Astrocyte of the spinal cord (primary cell): ENCODE measurements around the gene PCNX3.

Experiments
- DNase-seq: peaks from one replicate; pipeline ENCODE4 v3.0.0; 2011; ENCODE audit warnings: low read depth, low spot score
- H3K4me3 ChIP-seq: 2 replicates; pipeline ENCODE4 v1.5.1; 2011; ENCODE audit warnings: low read depth, mild to moderate bottlenecking, low read length, moderate library complexity
- in situ Hi-C: cut with HindIII; loops from 2 replicates; pipeline ENCODE4 v1.10.0; 2017; ENCODE audit warnings: low sequenced_read_pairs
- TF ChIP-seq, protein P1 (sequence below): IDR thresholded peaks from 2 replicates; pipeline ENCODE4 v1.5.1; 2012; ENCODE audit warnings: low read depth, mild to moderate bottlenecking, low read length, inconsistent platforms

Gene PCNX3

DNA sequence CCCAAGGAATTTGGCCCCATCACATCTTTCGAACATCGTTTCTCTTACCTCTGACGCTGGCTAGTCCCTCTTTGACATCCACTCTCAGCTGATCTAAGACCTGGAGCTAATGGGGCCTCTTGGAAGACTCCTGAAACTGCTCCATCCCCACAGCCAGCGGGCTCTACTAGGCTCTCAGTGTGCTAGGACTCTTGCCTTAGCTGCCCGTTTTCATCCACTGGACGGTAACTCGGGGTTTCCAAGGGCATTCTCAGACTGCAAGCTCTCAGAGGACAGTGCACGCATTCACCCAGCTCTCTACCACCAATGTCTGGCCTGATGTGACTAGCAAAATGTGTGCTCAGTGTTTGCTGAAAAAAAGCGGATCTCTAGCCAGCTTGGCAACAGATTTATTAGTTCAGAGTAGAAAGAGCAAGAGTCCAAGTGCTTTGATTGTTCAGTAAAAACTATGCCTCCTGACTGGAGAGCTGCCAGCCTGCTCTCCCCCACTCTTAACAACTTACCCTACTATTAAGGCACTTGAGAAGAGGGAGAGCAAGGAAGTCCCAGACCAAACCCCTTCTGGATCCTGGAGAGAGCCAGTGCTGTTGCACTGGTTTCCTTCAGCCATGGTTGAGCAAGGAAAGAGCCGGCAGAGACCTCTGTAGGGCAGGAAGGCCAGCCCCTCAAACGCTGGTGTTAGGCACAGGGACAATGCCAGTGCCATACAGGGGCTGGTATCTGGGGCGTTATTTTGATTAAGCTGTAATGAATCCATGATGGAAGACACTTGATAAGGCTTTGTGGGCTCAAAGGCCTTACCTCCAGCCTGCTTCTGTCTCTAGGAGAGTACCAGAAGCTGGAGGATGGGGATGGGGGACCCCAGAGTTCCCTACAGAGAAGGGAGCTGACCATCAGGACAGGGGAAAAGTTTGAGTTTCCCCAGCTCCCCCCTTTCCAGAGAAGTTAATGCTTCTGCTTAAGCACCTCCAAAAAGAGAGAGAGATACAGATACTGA is 38.0 kb downstream of the PCNX3 start:
- in situ Hi-C loops: no loop called here
- DNase-seq: no peak
- TF ChIP-seq, protein P1, sequence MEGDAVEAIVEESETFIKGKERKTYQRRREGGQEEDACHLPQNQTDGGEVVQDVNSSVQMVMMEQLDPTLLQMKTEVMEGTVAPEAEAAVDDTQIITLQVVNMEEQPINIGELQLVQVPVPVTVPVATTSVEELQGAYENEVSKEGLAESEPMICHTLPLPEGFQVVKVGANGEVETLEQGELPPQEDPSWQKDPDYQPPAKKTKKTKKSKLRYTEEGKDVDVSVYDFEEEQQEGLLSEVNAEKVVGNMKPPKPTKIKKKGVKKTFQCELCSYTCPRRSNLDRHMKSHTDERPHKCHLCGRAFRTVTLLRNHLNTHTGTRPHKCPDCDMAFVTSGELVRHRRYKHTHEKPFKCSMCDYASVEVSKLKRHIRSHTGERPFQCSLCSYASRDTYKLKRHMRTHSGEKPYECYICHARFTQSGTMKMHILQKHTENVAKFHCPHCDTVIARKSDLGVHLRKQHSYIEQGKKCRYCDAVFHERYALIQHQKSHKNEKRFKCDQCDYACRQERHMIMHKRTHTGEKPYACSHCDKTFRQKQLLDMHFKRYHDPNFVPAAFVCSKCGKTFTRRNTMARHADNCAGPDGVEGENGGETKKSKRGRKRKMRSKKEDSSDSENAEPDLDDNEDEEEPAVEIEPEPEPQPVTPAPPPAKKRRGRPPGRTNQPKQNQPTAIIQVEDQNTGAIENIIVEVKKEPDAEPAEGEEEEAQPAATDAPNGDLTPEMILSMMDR: no peak

DNA sequence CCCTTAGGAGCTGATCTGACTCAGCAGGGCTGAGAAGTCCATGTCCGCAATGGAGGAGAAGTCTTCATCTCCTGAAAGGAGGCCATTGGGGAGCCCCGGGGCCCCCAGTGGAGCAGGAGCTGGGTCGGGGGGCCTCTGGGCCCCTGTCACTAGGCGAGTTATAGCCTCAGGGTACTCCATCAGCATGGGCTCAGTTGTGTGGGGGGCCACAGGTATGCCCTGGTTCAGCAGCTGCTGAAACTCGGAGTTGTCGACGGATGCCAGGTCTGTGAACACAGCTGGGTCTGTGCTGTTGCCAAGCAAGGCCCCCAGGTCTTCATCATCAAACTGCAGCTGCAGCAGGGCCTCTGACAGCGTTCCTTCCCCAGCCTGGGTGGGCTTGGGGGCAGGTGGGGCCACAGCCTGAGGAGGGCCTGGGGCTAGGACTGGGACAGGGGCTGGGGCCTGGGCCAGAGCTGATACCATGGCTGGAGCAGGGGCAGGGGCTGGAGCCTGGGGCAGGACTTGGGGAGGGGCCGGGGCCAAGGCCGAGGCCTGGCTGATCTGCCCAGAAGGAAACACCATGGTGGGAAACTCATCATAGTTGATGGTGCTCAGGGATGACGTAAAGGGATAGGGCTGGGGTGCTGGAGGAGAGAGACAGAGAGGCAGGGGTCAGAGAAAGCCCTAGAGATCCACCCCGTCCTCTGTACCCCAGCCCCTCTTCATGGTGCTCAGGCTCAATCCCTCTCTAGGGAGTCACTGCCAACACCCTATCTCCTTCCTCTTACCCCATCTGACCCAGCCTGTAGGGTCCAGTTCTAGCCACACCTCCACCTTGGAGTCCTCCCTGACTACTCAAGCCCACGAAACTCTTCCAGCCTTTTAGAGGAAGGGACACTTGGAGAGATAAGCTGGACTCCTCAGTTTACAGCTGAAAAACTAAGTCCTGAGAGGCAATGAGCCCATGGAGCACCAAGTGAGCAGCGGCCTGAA is 39.1 kb downstream of the PCNX3 start:
- no peak overlapping the region for H3K4me3 ChIP-seq
- TF ChIP-seq, protein P1: no peak
- in situ Hi-C loops: no loop called here
- DNase-seq: no peak

More for the DNA sequence above, 38.0 kb downstream of the PCNX3 start:
- H3K4me3 ChIP-seq: no peak overlapping the region

DNA sequence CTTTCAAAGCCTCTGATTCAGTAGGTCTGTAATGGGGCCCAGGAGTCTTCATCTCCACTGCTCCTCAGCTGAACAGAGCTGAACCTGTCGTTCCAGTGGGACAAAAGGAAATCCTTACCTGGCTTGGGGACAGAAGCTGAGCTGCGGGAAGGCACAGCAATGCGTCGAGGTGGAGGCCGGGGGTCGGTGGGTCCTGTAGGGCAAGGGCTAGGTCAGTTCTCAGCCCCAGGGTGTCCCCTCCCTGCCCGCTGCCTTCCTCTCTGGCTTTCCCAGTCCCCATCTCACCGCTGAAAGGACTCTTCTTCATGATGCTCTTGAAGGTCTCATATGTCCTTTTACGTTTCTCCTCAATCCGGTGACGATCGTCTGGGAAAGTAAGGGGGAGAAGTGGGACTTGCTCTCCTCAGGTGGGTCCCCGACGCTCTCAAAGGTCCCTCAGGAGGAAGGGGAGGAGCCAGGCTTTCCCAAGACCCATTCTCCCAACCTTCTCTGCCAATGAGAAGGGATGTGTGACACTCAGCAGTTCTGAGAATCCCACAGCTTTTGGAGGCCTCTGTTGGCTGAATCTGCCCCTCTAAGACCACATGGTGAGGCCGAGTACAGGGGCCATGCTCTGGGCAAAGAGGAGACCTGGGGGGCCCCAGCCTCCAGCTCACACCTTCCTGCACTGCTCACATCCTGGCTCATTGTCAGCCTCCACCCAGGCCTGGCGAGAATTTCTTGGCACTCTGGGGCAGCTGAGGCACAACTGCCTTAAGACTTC is 40.2 kb downstream of the PCNX3 start:
- in situ Hi-C loops: no loop called here
- TF ChIP-seq, protein P1: no peak
- no peak overlapping the region for H3K4me3 ChIP-seq
- DNase-seq: no peak

DNA sequence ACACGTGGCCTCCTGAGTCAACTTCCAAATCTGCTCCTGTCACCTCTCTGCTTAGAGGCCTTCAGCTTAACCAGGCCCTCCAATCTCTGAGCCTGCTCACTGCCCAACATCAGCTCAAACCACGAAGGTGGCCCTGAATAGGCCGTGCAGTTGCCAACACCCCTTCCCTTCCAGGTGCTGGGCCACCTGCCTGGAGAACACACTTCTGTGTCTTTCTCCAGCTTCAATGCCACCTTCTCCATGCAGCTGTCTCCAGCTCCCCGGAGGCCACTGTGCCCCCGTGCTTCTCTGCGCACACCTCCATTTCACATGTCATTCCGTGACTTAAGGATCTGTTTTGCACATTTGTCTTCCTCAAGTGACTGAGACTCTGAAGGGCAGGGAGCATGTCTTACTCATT is 41.9 kb downstream of the PCNX3 start:
- in situ Hi-C loops: no loop called here
- TF ChIP-seq, protein P1: no peak

DNA sequence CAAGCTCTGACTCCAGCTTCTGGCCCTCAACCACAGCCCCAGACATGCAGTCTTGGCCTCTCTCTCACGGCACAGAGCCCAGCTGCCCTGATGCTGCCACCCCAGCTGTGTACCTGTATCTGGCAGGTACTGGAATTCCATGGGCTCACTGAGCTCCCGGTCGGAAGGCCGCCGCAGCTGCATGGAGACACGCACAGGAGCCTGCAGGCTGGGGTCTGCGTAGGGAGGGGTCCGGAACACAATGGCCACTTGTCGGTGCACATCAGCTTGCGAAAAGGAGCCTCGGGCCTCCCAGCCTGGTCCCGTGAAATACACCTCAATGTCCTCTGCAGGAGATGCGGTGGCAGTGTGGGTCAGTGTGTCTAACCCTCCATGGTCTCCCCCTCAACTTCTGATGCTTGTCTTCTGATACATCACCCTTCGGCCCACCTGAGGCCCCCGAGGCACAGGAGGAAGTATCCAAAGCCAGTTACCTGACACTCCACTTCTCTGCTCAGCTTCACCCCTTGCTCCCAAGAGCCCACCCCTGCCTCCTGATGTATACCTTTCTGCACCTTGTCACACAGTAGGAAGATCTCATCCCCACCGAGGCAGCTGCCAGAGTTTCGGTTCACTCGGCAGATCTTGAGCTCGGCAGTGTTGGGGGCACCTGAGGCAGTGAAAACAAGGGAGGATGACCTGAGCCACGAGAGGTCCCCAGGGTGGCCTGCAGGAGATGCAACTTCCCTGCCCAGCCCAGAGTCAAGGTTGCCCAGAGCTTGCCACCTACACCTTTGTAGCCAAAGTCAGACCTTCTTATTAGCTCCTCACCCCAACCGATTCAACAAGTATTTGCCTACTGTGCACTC is 42.8 kb downstream of the PCNX3 start:
- no peak overlapping the region for H3K4me3 ChIP-seq
- TF ChIP-seq, protein P1: no peak
- in situ Hi-C loops: no loop called here
- DNase-seq: no peak

More for the DNA sequence above, 41.9 kb downstream of the PCNX3 start:
- DNase-seq: no peak
- H3K4me3 ChIP-seq: no peak overlapping the region
